NCI-H524 treated with DMSO at 0.1 percent for 48 hours (cell line): ENCODE measurements around the gene SOCS2.
"Not testable (repeated sequence)": the region's sequence is repeated elsewhere in the genome, so short reads cannot be mapped to it uniquely, and the experiment has no call there.

ENCODE experiments used
- DNase-seq: peaks from one replicate; lab custom pipeline; 2025; lab: John Stamatoyannopoulos, UW

Gene SOCS2

GRCh38 chr12:93593843-93594242 lies 21.4 kb downstream of the SOCS2 start:
- no peak for DNase-seq

GRCh38 chr12:93594766-93595311 lies 22.4 kb downstream of the SOCS2 start:
- DNase-seq = no peak

GRCh38 chr12:93595351-93595750 lies 22.9 kb downstream of the SOCS2 start:
- DNase-seq = no peak

GRCh38 chr12:93597608-93598007 lies 25.1 kb downstream of the SOCS2 start:
- DNase-seq = no peak

- DNase-seq = no peak
Measured at GRCh38 chr12:93599192-93599591, 26.7 kb downstream of the SOCS2 start.

- no peak for DNase-seq
Measured at GRCh38 chr12:93601591-93601990, 29.1 kb downstream of the SOCS2 start.

GRCh38 chr12:93602897-93603668 lies 30.6 kb downstream of the SOCS2 start:
- DNase-seq = no peak

- DNase-seq = no peak
Measured at GRCh38 chr12:93603762-93604161, 31.3 kb downstream of the SOCS2 start.

- DNase-seq = no peak
Measured at GRCh38 chr12:93608313-93608712, 35.8 kb downstream of the SOCS2 start.

- DNase-seq = no peak
Measured at GRCh38 chr12:93609281-93610192, 37.1 kb downstream of the SOCS2 start.

GRCh38 chr12:93612776-93613175 lies 40.3 kb downstream of the SOCS2 start:
- no peak for DNase-seq

- no peak for DNase-seq
Measured at GRCh38 chr12:93614917-93615596, 42.6 kb downstream of the SOCS2 start.

- DNase-seq = no peak
Measured at GRCh38 chr12:93616584-93617101, 44.2 kb downstream of the SOCS2 start.

GRCh38 chr12:93618891-93619410 lies 46.5 kb downstream of the SOCS2 start:
- DNase-seq = no peak

- no peak for DNase-seq
Measured at GRCh38 chr12:93621986-93622385, 49.5 kb downstream of the SOCS2 start.

GRCh38 chr12:93622485-93622884 lies 50.0 kb downstream of the SOCS2 start:
- DNase-seq = no peak

GRCh38 chr12:93624595-93625294 lies 52.3 kb downstream of the SOCS2 start:
- DNase-seq = no peak

GRCh38 chr12:93625295-93625645 lies 52.8 kb downstream of the SOCS2 start:
- not testable (repeated sequence) for DNase-seq

- no peak for DNase-seq
Measured at GRCh38 chr12:93626160-93626559, 53.7 kb downstream of the SOCS2 start.
